DMS79 (cell line): ENCODE data around the gene PODXL2.
"Not testable (repeated sequence)": the region's sequence is repeated elsewhere in the genome, so short reads cannot be mapped to it uniquely, and the experiment has no call there.

Experiments used
- DNase-seq: peaks from one replicate; lab custom pipeline; 2025; lab: John Stamatoyannopoulos, UW

Gene PODXL2

GRCh38 chr3:127691489-127691888 lies 62.5 kb downstream of the PODXL2 start:
- no peak for DNase-seq

- no peak for DNase-seq
Measured at GRCh38 chr3:127691974-127692373, 63.0 kb downstream of the PODXL2 start.

GRCh38 chr3:127692501-127693335 lies 63.7 kb downstream of the PODXL2 start:
- DNase-seq, result no peak

GRCh38 chr3:127693336-127693843 lies 64.4 kb downstream of the PODXL2 start:
- no peak for DNase-seq

GRCh38 chr3:127694467-127695215 lies 65.7 kb downstream of the PODXL2 start:
- DNase-seq, result no peak

DNA sequence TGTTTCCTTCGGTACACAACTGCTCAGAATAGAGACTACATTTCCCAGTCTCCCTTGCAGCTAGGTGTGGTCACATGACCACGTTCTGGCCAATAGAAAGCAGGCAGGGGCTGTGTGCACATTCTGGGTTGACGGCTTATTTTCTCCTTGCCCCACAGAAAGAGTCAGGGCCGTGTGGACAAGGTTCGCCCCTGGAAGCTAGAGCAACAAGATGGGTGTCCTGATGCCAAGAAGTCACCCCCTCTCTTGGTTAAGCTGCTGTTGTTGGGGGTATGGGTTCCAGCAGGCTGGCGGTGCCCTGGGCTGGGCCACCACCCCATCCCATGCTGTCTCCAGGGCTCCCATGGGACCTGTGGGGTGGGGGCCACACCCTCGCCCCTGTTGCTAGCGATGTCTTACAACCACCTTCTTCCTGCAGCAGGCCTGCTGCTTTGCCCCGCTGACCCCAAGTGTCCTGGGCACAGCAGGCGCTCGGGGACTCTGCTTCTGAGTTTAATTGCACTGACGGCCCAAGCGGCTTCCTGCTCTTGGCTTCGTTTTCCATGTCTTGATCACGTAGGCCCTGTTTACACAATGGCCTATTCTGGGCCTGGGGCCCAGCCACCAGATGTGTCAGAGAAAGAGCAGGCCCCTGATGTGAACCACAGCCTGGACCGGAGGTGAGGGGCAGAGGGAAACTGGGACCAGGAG lies 68.7 kb downstream of the PODXL2 start:
- DNase-seq, result no peak

DNA sequence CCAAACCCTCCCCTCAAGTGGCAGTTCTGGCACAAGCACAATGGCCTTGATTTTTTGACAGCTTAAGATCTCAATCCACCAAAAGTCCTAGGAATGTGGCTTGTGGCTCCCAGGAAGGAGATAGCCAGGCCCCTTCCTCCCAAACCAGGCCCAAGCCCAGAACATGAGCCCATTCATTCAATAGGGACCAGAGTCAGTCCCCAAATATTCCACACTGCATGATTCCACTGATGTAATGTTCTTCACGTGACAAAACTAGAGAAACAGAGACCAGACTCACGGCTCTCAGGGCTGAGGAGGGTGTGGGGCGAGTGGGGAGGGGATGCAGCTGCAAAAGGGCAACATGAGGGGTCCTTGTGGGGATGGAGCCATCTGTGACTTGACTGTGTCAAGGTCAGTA lies 69.3 kb downstream of the PODXL2 start:
- no peak for DNase-seq

GRCh38 chr3:127698691-127699415 lies 69.9 kb downstream of the PODXL2 start:
- no peak for DNase-seq

GRCh38 chr3:127699416-127700300 lies 70.7 kb downstream of the PODXL2 start:
- no peak for DNase-seq

- DNase-seq, result no peak
Measured at GRCh38 chr3:127700406-127700805, 71.4 kb downstream of the PODXL2 start.

DNA sequence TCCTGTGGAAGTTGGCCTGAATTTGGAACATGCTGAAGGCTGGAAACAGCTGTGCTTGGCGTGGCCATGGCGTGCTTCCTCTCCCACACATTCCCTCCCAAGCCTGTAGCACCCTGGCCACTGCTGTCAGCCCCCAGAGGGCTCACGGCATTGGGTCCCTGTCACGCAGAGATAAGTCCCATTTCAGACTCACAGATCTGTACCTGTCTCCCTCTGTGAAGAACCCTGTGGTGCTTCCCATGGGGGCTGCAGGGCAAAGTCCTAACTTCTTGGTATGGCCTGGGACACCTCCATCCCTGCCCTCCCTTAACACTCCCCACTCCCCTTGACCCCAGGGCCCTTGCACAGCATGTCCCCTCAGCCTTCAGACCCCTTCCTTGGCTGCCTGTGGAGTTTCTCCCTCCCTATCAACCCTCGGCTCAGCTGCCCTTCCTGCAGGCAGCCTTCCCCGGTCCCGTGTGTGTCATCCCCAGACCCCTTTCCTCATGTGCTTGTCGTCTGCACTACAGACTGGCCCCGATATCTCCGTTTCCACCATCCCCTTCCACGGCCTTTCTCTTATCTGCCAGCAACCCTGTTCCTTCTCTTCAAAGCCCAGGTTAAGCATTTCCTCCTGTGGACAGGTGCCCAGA lies 72.4 kb downstream of the PODXL2 start:
- DNase-seq, result no peak

DNA sequence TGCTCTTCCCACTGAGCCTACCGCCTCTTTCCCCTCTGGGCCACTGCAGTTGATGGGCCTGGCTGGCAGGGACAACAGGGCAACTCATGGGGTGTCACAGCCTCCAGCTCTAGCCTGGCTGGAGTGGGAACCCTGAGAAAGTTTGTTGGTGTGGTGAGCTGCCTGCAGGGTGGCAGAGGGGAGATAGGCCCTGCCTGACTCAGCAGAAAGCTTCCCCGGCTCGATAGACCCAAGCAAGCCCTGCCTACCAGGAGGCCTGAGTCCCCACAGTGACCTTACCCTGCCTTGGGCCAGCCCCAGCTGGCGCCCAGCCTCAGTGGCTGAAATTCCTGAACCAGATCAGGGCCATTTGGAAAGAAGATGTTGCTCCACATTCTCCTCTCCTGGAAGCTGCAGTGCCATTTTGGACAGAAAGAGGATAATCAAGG lies 73.2 kb downstream of the PODXL2 start:
- DNase-seq, result no peak

GRCh38 chr3:127704840-127705239 lies 75.9 kb downstream of the PODXL2 start:
- DNase-seq, result not testable (repeated sequence)

GRCh38 chr3:127706312-127706711 lies 77.3 kb downstream of the PODXL2 start:
- no peak for DNase-seq

DNA sequence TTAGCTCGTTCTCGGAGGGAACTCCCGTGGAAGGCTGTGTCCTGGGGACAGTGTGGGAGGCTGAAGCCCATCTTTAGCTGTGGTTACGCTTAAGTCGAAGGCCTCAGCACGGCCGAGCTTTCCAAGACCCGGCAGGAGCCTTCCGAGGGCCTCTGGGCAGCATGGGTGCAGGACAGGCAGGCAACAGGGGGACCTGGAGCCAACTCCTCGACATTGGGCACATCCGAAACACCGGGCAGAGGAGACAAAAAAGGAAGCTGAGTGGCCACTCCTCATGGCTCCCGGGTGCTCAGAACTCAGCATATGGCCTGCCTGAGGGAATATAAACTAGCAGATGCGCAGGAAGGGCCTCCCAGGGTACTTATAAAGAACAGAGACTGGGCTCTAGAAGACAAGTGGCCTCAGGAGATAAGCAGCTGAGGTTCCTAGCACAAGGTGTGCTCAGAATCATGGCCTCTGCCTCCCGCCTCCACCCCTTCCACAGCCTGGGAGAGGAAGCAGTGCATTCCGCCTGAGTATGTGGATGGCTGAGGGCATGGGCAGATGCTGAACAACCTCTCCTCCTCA lies 77.9 kb downstream of the PODXL2 start:
- DNase-seq, result no peak

- no peak for DNase-seq
Measured at GRCh38 chr3:127707851-127708411, 78.9 kb downstream of the PODXL2 start.

DNA sequence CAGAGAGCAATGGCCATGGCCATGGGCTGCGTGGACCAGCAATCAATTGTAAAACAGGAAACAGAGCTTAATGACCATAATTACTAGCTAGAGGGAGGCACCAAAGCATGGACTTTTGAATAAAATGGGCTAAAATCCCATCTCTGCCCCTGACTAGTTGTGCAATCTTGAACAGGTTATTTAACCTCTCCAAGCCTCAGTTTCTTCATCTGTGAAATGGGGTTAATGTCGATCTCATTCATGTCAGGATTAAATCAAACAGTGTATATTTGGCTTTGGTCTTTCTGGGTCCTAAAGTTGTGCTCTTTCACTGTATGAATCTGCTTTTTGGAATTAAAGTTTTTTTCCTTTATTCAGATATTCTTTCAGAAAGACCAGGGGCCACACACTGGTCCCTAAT lies 79.9 kb downstream of the PODXL2 start:
- DNase-seq, result no peak

DNA sequence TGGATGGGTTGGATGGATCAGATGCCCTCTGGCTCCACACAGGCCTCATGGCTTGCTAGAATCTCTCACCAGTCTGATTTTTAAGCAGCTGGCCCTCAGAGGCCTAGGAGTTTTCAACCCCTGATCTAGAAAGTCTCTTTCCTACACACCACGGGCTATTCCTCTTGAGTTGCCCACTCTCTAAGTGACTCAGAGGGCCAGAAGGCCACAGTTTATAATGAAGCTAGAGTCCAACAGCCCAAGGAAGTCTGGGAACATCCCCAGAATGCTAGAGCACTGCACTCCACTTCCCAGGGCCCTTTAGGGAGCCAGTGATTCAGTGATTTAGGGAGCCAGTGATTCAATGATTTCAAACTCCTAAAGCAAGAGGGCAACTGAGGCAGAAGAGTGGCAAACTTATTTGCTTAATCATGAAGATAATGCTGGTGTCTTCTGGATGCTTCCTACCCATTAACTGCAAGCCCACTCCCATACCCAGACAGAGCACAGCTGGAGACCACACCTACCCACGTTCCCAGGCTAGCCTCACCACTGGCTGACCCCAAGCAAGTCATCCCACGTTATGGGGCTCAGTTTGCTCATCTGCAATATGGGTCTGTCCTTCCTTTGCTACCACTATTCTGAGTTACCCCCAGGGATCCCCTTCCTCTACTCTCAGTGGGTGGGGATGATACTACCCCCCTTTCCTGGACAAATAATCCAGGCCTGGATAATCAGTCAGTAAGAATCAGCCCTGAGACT lies 80.5 kb downstream of the PODXL2 start:
- DNase-seq, result no peak
